ENCODE results near the gene PPM1L. TPM values are rescaled to one million over a fixed set of nuclear protein-coding genes. Genes with fewer than 3 reads are reported as not detected.

PPM1L gene
- total RNA-seq, 1 experiment from 2014 or later: 13.2 TPM

GRCh38 chr3:161100994-161101393 is 345.0 kb downstream of the PPM1L start:
- Histone ChIP-seq H3K4me1 (ENCODE audit: control insufficient read depth in 1 of 2, insufficient read depth in 2 of 2, low read length in 2 of 2) (peaks cover 0 to 15% of the 10 kb centered on the region in 2 experiments; a peak in 2 of 4 replicates), H3K4me3 (replicated peaks in 1 of 2; ENCODE audit: low read depth in 1 of 2, low read length in 2 of 2) (no peak overlapping the region), H3K9me3 (ENCODE audit: control insufficient read depth in 1 of 2, insufficient read depth in 1 of 2, low read depth in 1 of 2, low read length in 2 of 2) (no peaks in the 10 kb centered on the region), H3K27me3 (ENCODE audit: insufficient read depth, low read length) (no peaks in the 10 kb centered on the region), H3K27ac (ENCODE audit: low read depth, low read length) (no peak overlapping the region), H3K79me2 (ENCODE audit: insufficient read depth, low read length) (no peaks in the 10 kb centered on the region), H3K9ac (ENCODE audit: low read length) (no peak overlapping the region), H3K9me2 (ENCODE audit: insufficient read depth) (no peaks in the 10 kb centered on the region), H2AFZ (ENCODE audit: low read depth, low read length, poor library complexity, severe bottlenecking) (no peak overlapping the region), H4K20me1 (ENCODE audit: insufficient read depth) (no peaks in the 10 kb centered on the region), H3K36me3 (ENCODE audit: control insufficient read depth in 1 of 2, insufficient read depth in 2 of 2, low read length in 2 of 2) (no peaks in the 10 kb centered on the region), H3K4me2 (ENCODE audit: low read length) (no peak overlapping the region)
- TF ChIP-seq CEBPB (IDR thresholded peaks at IDR 0.05; ENCODE audit: low read depth): no peak
- no peak for TF ChIP-seq CTCF (IDR thresholded peaks at IDR 0.05 in 2 of 3, conservative IDR thresholded peaks at IDR 0.05 in 1 of 3; ENCODE audit: borderline replicate concordance in 1 of 3, insufficient read depth in 1 of 3, low read depth in 2 of 3, low read length in 2 of 3)
- TF ChIP-seq YY1 (IDR thresholded peaks at IDR 0.05; ENCODE audit: extremely low read depth, insufficient replicate concordance, low read depth, low read length): no peak
- TF ChIP-seq POLR2AphosphoS5 (IDR thresholded peaks at IDR 0.05; ENCODE audit: low read depth, low read length): no peak
- no peak for TF ChIP-seq ZNF274 (IDR thresholded peaks at IDR 0.05; ENCODE audit: low read depth, low read length)
- TF ChIP-seq EZH2phosphoT487 (IDR thresholded peaks at IDR 0.05; ENCODE audit: borderline replicate concordance): no peak
- no peak for TF ChIP-seq ZBTB33 (IDR thresholded peaks at IDR 0.05; ENCODE audit: extremely low read depth, insufficient replicate concordance, low read length)
- TF ChIP-seq TCF7L2 (IDR thresholded peaks at IDR 0.05; ENCODE audit: borderline replicate concordance, extremely low read depth, insufficient read depth, insufficient read length): no peak
- no peak for TF ChIP-seq RAD21 (IDR thresholded peaks at IDR 0.05; ENCODE audit: low read depth)
- no peak for TF ChIP-seq SRF (IDR thresholded peaks at IDR 0.05; ENCODE audit: low read depth)
- no peak for TF ChIP-seq REST (IDR thresholded peaks at IDR 0.05; ENCODE audit: low read depth)
- TF ChIP-seq CBX3 (IDR thresholded peaks at IDR 0.05; ENCODE audit: low read depth): no peak
- TF ChIP-seq JUND (IDR thresholded peaks at IDR 0.05): no peak
- TF ChIP-seq ZFX (IDR thresholded peaks at IDR 0.05): no peak
- TF ChIP-seq ATF3 (IDR thresholded peaks at IDR 0.05): no peak
- no peak for TF ChIP-seq EGR1 (IDR thresholded peaks at IDR 0.05; ENCODE audit: low read depth)
- no peak for TF ChIP-seq SP1 (IDR thresholded peaks at IDR 0.05; ENCODE audit: low read depth)
- no peak for TF ChIP-seq MAX (IDR thresholded peaks at IDR 0.05)
- TF ChIP-seq EZH2 (IDR thresholded peaks at IDR 0.05): no peak
- ATAC-seq (no peak), DNase-seq (ENCODE audit: low read depth, low spot score) (no peak)
- ChIA-PET POLR2A (no interaction called here), RAD21 (ENCODE audit: low non-redundant PET in 1 of 2, low total read pairs in 2 of 2, uncharacterized antibody in 2 of 2, unreplicated experiment in 2 of 2) (no interaction called here), CTCF (no interaction called here)
- no TSS peak for BruUV-seq (replicated peaks)
- intact Hi-C loops (cut with micrococcal nuclease): no loop called here

Measured in HCT116 (cell line).